GM12864 (cell line): Measurements from ENCODE around the gene TMEM200B.
"Not testable (repeated sequence)": the region's sequence is repeated elsewhere in the genome, so short reads cannot be mapped to it uniquely, and the experiment has no call there.

Experiments
- DNase-seq: peaks from one replicate; pipeline ENCODE4 v3.0.0-alpha.2; 2011; ENCODE audit warnings: low read depth
- H3K4me3 ChIP-seq: 2 replicates; pipeline ENCODE4 v1.5.1; 2011; ENCODE audit warnings: mild to moderate bottlenecking, low read depth, low read length, control low read depth
- TF ChIP-seq, protein P1 (sequence below): IDR thresholded peaks from 2 replicates; pipeline ENCODE4 v1.5.1; 2011; ENCODE audit warnings: low read depth, mild to moderate bottlenecking, moderate library complexity, low read length, control low read depth, inconsistent platforms; ENCODE audit errors: missing control alignments

Gene TMEM200B

DNA sequence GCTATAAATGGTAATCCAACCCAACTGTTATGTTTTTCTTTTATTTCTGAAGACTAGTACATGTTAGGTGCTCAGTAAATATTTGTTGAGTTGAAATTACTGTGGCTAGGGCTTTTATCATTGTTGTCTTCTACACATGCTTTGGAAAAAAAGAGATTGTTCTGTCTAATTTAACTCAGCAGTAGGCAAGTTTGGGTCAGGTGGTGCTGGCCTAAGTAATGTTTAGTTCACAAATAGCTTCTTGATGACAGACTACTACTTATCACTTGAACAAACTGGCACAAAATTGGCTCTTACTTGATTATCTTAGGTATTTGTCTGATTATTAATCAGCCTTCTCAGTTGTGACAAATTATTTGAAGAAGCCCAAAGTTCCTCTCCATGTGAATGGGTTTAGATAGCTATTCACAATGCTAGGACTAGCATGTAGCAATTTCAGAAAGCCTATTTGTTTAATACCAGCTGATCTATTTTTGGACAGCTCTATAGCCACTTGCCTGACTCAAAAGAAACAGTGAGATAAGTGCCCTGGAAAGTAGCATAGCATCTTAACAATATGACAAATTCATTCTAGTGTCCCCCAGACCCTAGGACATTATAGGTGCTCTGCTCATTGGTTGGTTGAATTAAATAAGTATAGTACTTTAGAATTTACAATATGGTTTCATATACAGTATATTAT is 32.6 kb downstream of the TMEM200B start:
- no peak for DNase-seq
- TF ChIP-seq, protein P1, sequence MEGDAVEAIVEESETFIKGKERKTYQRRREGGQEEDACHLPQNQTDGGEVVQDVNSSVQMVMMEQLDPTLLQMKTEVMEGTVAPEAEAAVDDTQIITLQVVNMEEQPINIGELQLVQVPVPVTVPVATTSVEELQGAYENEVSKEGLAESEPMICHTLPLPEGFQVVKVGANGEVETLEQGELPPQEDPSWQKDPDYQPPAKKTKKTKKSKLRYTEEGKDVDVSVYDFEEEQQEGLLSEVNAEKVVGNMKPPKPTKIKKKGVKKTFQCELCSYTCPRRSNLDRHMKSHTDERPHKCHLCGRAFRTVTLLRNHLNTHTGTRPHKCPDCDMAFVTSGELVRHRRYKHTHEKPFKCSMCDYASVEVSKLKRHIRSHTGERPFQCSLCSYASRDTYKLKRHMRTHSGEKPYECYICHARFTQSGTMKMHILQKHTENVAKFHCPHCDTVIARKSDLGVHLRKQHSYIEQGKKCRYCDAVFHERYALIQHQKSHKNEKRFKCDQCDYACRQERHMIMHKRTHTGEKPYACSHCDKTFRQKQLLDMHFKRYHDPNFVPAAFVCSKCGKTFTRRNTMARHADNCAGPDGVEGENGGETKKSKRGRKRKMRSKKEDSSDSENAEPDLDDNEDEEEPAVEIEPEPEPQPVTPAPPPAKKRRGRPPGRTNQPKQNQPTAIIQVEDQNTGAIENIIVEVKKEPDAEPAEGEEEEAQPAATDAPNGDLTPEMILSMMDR = no peak
- no peak overlapping the region for H3K4me3 ChIP-seq

DNA sequence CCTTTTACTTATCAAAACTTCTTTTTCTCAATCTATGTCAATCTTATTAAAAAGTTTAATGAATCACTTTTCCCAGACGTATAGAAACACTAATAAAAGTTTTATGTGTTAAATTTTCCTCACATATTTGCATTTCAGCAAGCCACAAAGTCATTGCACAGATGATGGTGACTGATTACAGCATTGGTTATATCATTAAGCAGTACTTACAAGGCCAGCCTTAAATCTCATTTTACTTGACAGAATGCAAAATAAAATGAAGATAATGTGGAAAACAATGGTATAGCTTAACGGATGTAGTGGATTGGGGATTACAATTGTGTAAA is 39.5 kb downstream of the TMEM200B start:
- TF ChIP-seq, protein P1 = no peak
- no peak for DNase-seq
- H3K4me3 ChIP-seq = no peak overlapping the region

DNA sequence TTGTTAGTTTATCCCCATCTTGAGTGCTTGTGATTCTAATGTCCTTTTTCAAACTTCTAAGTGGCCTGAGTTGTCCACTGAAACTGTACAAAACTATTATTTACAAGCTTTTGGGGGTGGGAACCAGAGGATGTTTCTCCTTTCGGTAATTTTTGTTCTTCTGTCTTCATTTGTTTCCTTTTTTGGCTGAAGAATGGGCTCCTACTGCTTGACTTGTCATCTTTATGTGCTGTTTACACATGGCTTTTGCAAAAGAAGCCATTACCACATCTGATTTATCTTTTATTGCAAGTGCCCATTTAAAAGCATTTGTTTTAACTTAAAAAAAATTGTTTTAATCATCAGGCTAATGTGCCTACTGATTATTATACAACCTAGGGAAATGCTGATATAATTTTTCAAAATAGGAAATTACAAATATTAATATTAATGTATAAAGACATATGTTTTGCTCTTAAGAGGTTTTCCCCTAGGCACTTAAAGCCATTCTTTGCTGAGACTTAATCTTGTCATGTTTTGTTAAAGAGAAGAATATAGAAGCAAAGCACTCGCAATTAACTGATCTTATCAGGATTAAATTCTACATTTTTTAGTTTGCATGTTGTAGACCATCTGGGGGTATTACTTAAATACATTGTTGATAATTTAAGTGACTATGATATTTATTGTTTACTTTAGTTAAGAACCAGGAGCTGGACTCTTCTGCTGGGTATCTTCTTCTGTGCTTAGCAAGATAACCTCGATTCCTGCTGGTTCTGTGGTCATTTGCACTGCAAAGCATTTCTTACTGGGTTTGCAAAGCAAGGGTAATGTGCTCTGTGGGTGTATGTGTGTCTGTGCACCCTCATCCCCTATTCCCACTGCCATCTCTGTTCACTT is 40.1 kb downstream of the TMEM200B start:
- TF ChIP-seq, protein P1 = no peak
- DNase-seq = no peak
- no peak overlapping the region for H3K4me3 ChIP-seq

DNA sequence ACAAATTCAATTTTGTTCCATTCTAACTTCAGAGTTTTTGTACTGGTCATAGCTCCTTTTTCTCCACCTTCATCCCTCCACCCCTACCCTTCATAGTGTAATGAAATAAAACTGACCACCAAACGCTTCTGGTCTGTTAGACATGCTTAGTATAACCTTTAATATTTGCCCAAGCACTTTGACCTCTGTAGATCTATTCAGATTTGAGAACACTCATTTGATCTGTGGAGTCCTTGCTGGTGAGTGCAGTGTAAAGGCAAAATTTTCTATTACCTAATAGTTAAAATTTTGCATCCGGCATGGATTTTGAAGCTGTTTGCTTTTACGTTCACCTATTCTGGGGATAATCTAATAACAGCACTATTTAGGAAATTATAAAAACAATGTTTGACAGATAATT is 41.2 kb downstream of the TMEM200B start:
- no peak for DNase-seq
- TF ChIP-seq, protein P1 = no peak

DNA sequence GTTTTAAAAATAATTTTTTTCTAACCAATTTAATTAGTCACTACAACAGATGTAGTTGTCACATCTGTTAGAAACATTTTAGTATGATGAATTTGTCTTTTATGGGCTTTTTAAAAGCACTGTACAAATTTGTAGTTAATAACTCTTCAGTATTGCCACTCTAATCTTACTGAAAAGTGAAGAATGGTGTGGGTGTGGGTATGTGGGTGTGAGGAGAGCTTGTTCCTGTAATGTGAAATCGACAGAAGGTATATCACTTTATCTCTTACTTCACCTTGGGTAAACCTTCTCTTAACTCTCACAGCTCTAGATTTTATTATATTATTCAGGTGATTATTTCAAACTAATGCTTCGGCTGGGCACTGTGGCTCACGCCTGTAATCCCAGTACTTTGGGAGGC is 42.5 kb downstream of the TMEM200B start:
- TF ChIP-seq, protein P1 = no peak

More for the DNA sequence above, 41.2 kb downstream of the TMEM200B start:
- no peak overlapping the region for H3K4me3 ChIP-seq

DNA sequence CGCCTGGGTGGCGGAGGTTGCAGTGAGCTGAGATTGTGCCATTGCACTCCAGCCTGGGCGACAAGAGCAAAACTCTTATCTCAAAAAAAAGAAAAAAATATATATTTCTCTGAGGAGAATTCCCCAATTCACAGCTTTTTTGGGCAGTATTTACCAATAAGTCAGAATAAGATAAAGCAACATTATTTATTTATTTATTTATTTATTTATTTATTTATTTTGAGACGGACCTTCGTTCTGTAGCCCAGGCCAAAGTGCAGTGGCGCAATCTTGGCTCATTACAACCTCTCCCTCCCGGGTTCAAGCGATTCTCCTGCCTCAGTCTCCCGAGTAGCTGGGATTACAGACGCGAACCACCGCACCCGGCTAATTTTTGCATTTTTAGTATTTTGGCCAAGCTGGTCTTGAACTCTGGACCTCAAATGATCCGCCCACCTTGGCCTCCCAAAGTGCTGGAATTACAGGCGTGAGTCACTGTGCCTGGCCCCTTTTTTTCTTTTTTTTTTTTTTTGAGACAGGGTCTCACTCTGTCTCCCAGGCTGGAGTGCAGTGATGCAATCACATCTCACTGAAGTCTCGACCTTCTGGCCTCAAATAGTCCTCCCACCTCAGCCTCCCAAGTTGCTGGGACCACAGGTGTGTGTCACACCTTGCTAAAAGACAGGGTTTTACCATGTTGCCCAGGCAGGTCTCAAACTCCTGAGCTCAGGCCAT is 43.6 kb downstream of the TMEM200B start:
- H3K4me3 ChIP-seq, DNase-seq: not testable (repeated sequence)

More for the DNA sequence above, 42.5 kb downstream of the TMEM200B start:
- no peak overlapping the region for H3K4me3 ChIP-seq
- DNase-seq = no peak

DNA sequence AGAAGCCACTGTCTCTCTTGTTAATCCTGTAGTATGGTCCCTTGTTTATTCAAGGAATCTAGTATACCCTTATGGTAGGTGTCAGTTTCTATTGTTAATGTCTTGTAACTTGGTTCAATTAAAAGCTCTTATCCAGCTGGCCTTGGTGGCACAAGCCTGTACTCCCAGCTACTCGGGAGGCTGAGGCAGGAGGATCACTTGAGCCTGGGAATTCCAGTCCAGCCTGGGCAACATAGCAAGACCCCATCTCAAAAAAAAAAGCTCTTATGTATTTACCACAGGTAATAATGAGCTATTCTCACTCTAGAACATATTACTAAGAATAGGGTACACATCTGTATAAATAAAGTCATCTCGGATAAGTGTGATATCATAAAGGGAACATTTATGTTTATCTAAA is 46.5 kb downstream of the TMEM200B start:
- DNase-seq = no peak
- TF ChIP-seq, protein P1 = no peak
- no peak overlapping the region for H3K4me3 ChIP-seq
